Measurements from ENCODE around the gene LIN7C. TPM values are rescaled to one million over a fixed set of nuclear protein-coding genes. Genes with fewer than 3 reads are reported as not detected.
"Not testable (repeated sequence)": the region's sequence is repeated elsewhere in the genome, so short reads cannot be mapped to it uniquely, and the experiment has no call there.

Gene LIN7C
- total and polyA plus RNA-seq, 4 donors, result 5.5 to 55.9 (median 16.7) TPM

DNA sequence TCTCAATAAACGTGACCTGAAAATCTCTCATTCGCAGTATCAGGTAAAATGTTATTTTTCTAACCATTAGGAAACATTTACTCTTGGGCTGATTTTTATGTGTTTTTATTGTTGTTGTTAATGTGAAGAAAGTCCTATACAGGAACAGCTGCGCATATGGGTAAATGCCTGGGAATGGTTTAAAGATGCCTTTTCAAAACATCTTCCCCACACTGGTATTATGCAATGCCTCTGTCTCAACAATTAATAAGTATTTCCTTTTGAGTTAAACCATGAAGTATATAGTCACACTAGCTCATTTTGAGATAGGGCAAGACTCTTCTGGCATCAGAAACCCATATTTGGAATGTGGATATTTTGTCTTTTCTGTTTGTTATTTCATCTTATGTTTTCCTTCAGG lies 13.7 kb upstream of the LIN7C start:
- no peak overlapping the region for H3K27ac ChIP-seq (ENCODE audit: low read depth in 1 of 2, low read length in 1 of 2)

GRCh38 chr11:27518518-27518917 lies 11.9 kb upstream of the LIN7C start:
- WGBS, 2 donors, result 76 to 79% methylated on average over 2 of the region's 2 CpGs
- H3K4me3 ChIP-seq, result no peak overlapping the region
- no peak for TF ChIP-seq CTCF (IDR thresholded peaks at IDR 0.05; ENCODE audit: control extremely low read depth, extremely low read depth)
- H3K9ac ChIP-seq (ENCODE audit: insufficient read depth in 1 of 2, low read length in 2 of 2), result no peak overlapping the region
- peaks cover 0 to 3% (median 0%) of the 10 kb centered on the region in 4 donors for H3K9me3 ChIP-seq (ENCODE audit: control insufficient read depth in 4 of 4, insufficient read depth in 3 of 4, low read length in 3 of 4)
- no peak overlapping the region for H3K27ac ChIP-seq (ENCODE audit: low read depth in 1 of 2, low read length in 1 of 2)
- no peaks in the 10 kb centered on the region for H3K36me3 ChIP-seq (ENCODE audit: control insufficient read depth in 4 of 4, insufficient read depth in 4 of 4, low read length in 4 of 4)
- ATAC-seq (ENCODE audit: insufficient read depth, low FRiP score), result no peak
- H3K4me1 ChIP-seq (ENCODE audit: control insufficient read depth in 5 of 5, insufficient read depth in 5 of 5, low read length in 5 of 5), result peaks cover 0 to 8% (median 0%) of the 10 kb centered on the region in 5 donors
- no peaks in the 10 kb centered on the region for H3K27me3 ChIP-seq (ENCODE audit: control insufficient read depth in 3 of 3, insufficient read depth in 3 of 3, low read length in 2 of 3)
- no peak for DNase-seq

More for the DNA sequence above, 13.7 kb upstream of the LIN7C start:
- DNase-seq (no peak), ATAC-seq (ENCODE audit: insufficient read depth, low FRiP score) (no peak)
- H3K9me3 ChIP-seq (ENCODE audit: control insufficient read depth in 4 of 4, insufficient read depth in 3 of 4, low read length in 3 of 4), result no peaks in the 10 kb centered on the region
- no peaks in the 10 kb centered on the region for H3K4me1 ChIP-seq (ENCODE audit: control insufficient read depth in 5 of 5, insufficient read depth in 5 of 5, low read length in 5 of 5)
- H3K36me3 ChIP-seq (ENCODE audit: control insufficient read depth in 4 of 4, insufficient read depth in 4 of 4, low read length in 4 of 4), result no peaks in the 10 kb centered on the region
- no peaks in the 10 kb centered on the region for H3K27me3 ChIP-seq (ENCODE audit: control insufficient read depth in 3 of 3, insufficient read depth in 3 of 3, low read length in 2 of 3)
- no peak overlapping the region for H3K4me3 ChIP-seq
- TF ChIP-seq CTCF (IDR thresholded peaks at IDR 0.05; ENCODE audit: control extremely low read depth, extremely low read depth), result no peak
- no peak overlapping the region for H3K9ac ChIP-seq (ENCODE audit: insufficient read depth in 1 of 2, low read length in 2 of 2)
- 85 to 92% methylated on average over 3 of the region's 3 CpGs for WGBS, 2 donors

DNA sequence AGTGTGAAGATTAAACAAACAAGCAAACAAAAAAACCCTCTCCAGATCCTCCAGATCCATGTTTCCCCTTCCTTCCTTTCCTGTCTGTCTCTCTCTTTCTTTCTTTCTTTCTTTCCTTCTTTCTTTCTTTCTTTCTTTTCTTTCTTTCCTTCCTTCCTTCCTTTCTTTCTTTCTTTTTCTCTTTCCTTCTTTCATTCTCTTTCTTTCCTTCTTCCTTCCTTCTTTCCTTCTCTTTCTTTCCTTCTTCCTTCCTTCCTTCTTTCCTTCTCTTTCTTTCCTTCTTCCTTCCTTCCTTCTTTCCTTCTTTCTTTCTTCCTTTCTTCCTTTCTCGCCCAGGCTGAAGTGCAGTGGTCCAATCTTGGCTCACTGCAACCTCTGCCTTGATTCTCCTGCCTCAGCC lies 10.9 kb upstream of the LIN7C start:
- not testable (repeated sequence) for H3K9me3 ChIP-seq (ENCODE audit: control insufficient read depth in 4 of 4, insufficient read depth in 3 of 4, low read length in 3 of 4); H3K9ac ChIP-seq (ENCODE audit: insufficient read depth in 1 of 2, low read length in 2 of 2); ATAC-seq (ENCODE audit: insufficient read depth, low FRiP score); H3K36me3 ChIP-seq (ENCODE audit: control insufficient read depth in 4 of 4, insufficient read depth in 4 of 4, low read length in 4 of 4); H3K27me3 ChIP-seq (ENCODE audit: control insufficient read depth in 3 of 3, insufficient read depth in 3 of 3, low read length in 2 of 3); H3K27ac ChIP-seq (ENCODE audit: low read depth in 1 of 2, low read length in 1 of 2); H3K4me3 ChIP-seq; DNase-seq
- WGBS, 2 donors, result 92 to 93% methylated on average over 1 of the region's 1 CpG
- H3K4me1 ChIP-seq (ENCODE audit: control insufficient read depth in 5 of 5, insufficient read depth in 5 of 5, low read length in 5 of 5), result peaks cover 0 to 12% (median 0%) of the 10 kb centered on the region in 5 donors

GRCh38 chr11:27514558-27514957 lies 8.0 kb upstream of the LIN7C start:
- no peak for ATAC-seq (ENCODE audit: insufficient read depth, low FRiP score)
- H3K27me3 ChIP-seq (ENCODE audit: control insufficient read depth in 3 of 3, insufficient read depth in 3 of 3, low read length in 2 of 3), result no peaks in the 10 kb centered on the region
- WGBS, 2 donors, result 79 to 86% methylated on average over 4 of the region's 4 CpGs

More at GRCh38 chr11:27514558-27514957, 8.0 kb upstream of the LIN7C start:
- peaks cover 0 to 3% (median 0%) of the 10 kb centered on the region in 4 donors for H3K9me3 ChIP-seq (ENCODE audit: control insufficient read depth in 4 of 4, insufficient read depth in 3 of 4, low read length in 3 of 4)
- peak overlapping the region in 1 of 2 donors; percentile 77 for H3K27ac ChIP-seq (ENCODE audit: low read depth in 1 of 2, low read length in 1 of 2)
- no peak for TF ChIP-seq CTCF (IDR thresholded peaks at IDR 0.05; ENCODE audit: control extremely low read depth, extremely low read depth)
- peaks cover 0 to 21% (median 0%) of the 10 kb centered on the region in 5 donors for H3K4me1 ChIP-seq (ENCODE audit: control insufficient read depth in 5 of 5, insufficient read depth in 5 of 5, low read length in 5 of 5)
- no peak overlapping the region for H3K9ac ChIP-seq (ENCODE audit: insufficient read depth in 1 of 2, low read length in 2 of 2)
- no peak for DNase-seq
- H3K4me3 ChIP-seq, result no peak overlapping the region
- H3K36me3 ChIP-seq (ENCODE audit: control insufficient read depth in 4 of 4, insufficient read depth in 4 of 4, low read length in 4 of 4), result no peaks in the 10 kb centered on the region

Data from lung (tissue), 12 donors.